SK-N-SH (cell line): ENCODE results near the gene ERN1. TPM values are rescaled to one million over a fixed set of nuclear protein-coding genes. Genes with fewer than 3 reads are reported as not detected.

Experiments used
- CTCF ChIA-PET: fragments of 300-600, 350-600 bp; formaldehyde crosslinking; extraction: SDS; loops from one replicate; lab custom pipeline; 2021; lab: Yijun Ruan, JAX
- POLR2A ChIA-PET: fragments of 350-600 bp; sonication (Branson Sonifier 250); formaldehyde crosslinking; extraction: SDS; loops from one replicate; lab custom pipeline; 2020; ENCODE audit warnings: antibody characterized with exemption, inconsistent platforms; lab: Yijun Ruan, JAX
- DNase-seq: peaks from one replicate; pipeline ENCODE4 v3.0.0; 2012
- H2AFZ ChIP-seq: fragments of 200-600 bp; sonication (generic); 2 replicates; pipeline ENCODE4 v1.8.1; 2016; ENCODE audit warnings: antibody characterized with exemption, mild to moderate bottlenecking, low read depth
- H3F3A ChIP-seq: fragments of 200-600 bp; sonication (generic); replicated peaks from 2 replicates; pipeline ENCODE3; 2016; ENCODE audit warnings: antibody characterized with exemption, mild to moderate bottlenecking; ENCODE audit not compliant: insufficient read depth
- H3K27ac ChIP-seq, 2 experiments: fragments of 200-500 bp in 1 of 2; fragments of 200-600 bp in 1 of 2; sonication (Bioruptor generic) in 1 of 2; sonication (generic), shearing (Covaris generic) in 1 of 2; 2 replicates each; pipeline versions ENCODE4 v1.5.1 to v1.6.1; 2014 to 2016; ENCODE audit warnings: low read depth in 2 of 2, inconsistent platforms in 1 of 2, low read length in 1 of 2, mild to moderate bottlenecking in 1 of 2, mixed read lengths in 1 of 2
- H3K27me3 ChIP-seq: fragments of 200-600 bp; sonication (generic), shearing (Covaris generic); 2 replicates; pipeline ENCODE4 v1.6.1; 2016; ENCODE audit warnings: mixed run types; ENCODE audit not compliant: insufficient read depth
- H3K36me3 ChIP-seq, 2 experiments: fragments of 200-500 bp in 1 of 2; fragments of 200-600 bp in 1 of 2; sonication (Bioruptor generic) in 1 of 2; sonication (generic) in 1 of 2; replicated peaks in 1 of 2; 2 replicates each; pipeline versions ENCODE3 to v1.5.1; 2014 to 2016; ENCODE audit warnings: low read length in 1 of 2, mild to moderate bottlenecking in 1 of 2; ENCODE audit not compliant: insufficient read depth in 2 of 2, control insufficient read depth in 1 of 2
- H3K4me1 ChIP-seq, 2 experiments: fragments of 200-500 bp in 1 of 2; fragments of 200-600 bp in 1 of 2; sonication (Bioruptor generic) in 1 of 2; sonication (generic), shearing (Covaris generic) in 1 of 2; 2 replicates each; pipeline versions ENCODE4 v1.5.1 to v1.6.1; 2014 to 2016; ENCODE audit warnings: low read depth in 1 of 2, low read length in 1 of 2, mixed run types in 1 of 2; ENCODE audit not compliant: insufficient read depth in 2 of 2, control insufficient read depth in 1 of 2
- H3K4me2 ChIP-seq: fragments of 200-600 bp; sonication (generic), shearing (Covaris generic); 2 replicates; pipeline ENCODE4 v1.6.1; 2017; ENCODE audit warnings: mixed run types
- H3K4me3 ChIP-seq, 2 experiments: fragments of 200-500 bp in 1 of 2; fragments of 200-600 bp in 1 of 2; sonication (Bioruptor generic) in 1 of 2; sonication (generic), shearing (Covaris generic) in 1 of 2; 2 replicates each; pipeline versions ENCODE4 v1.5.1 to v1.8.1; 2014 to 2016; ENCODE audit warnings: low read depth in 2 of 2, inconsistent platforms in 1 of 2, low read length in 1 of 2, mild to moderate bottlenecking in 1 of 2, mixed read lengths in 1 of 2, moderate library complexity in 1 of 2
- H3K79me2 ChIP-seq: fragments of 200-600 bp; sonication (generic); 2 replicates; pipeline ENCODE4 v1.8.1; 2017; ENCODE audit warnings: mild to moderate bottlenecking; ENCODE audit not compliant: insufficient read depth
- H3K9ac ChIP-seq: fragments of 200-600 bp; sonication (generic); 2 replicates; pipeline ENCODE4 v1.6.1; 2017; ENCODE audit warnings: mixed run types
- H3K9me2 ChIP-seq: fragments of 200-600 bp; sonication (generic); 2 replicates; pipeline ENCODE4 v1.6.1; 2017; ENCODE audit warnings: mixed run types
- H3K9me3 ChIP-seq: fragments of 200-600 bp; sonication (generic); 2 replicates; pipeline ENCODE4 v1.6.1; 2017; ENCODE audit warnings: mixed run types, mild to moderate bottlenecking, moderate library complexity
- H4K20me1 ChIP-seq: fragments of 200-600 bp; sonication (generic); 2 replicates; pipeline ENCODE4 v1.6.1; 2017; ENCODE audit warnings: mild to moderate bottlenecking, mixed run types; ENCODE audit not compliant: insufficient read depth
- FOSL2 ChIP-seq: IDR thresholded peaks from 2 replicates; pipeline ENCODE4 v1.4.0; 2012; ENCODE audit warnings: low read depth, mild to moderate bottlenecking, moderate library complexity, borderline replicate concordance
- FOXJ3 ChIP-seq: sonication (generic); formaldehyde crosslinking; IDR thresholded peaks from 2 replicates; pipeline ENCODE4 v1.5.1; 2020; ENCODE audit warnings: mild to moderate bottlenecking, missing genetic modification reagents
- JUND ChIP-seq: IDR thresholded peaks from 2 replicates; pipeline ENCODE4 v1.4.0; 2012
- MEF2A ChIP-seq: IDR thresholded peaks from 2 replicates; pipeline ENCODE4 v1.4.0; 2012; ENCODE audit warnings: low read depth, borderline replicate concordance
- MXI1 ChIP-seq: IDR thresholded peaks from 2 replicates; pipeline ENCODE4 v1.6.1; 2012; ENCODE audit warnings: mild to moderate bottlenecking, low read depth, low read length, improper control_type of control experiment
- NFIC ChIP-seq: IDR thresholded peaks from 2 replicates; pipeline ENCODE4 v1.4.0; 2012; ENCODE audit warnings: borderline replicate concordance
- NRF1 ChIP-seq: IDR thresholded peaks from 2 replicates; pipeline ENCODE4 v1.6.1; 2012; ENCODE audit warnings: low read depth, mild to moderate bottlenecking, low read length
- RCOR1 ChIP-seq: fragments of 150-350 bp; IDR thresholded peaks from 2 replicates; pipeline ENCODE4 v1.6.1; 2017; ENCODE audit warnings: antibody characterized with exemption, low read length
- RXRA ChIP-seq: IDR thresholded peaks from 2 replicates; pipeline ENCODE4 v1.4.0; 2012; ENCODE audit warnings: low read depth, mild to moderate bottlenecking, borderline replicate concordance
- SIN3A ChIP-seq: IDR thresholded peaks from 2 replicates; pipeline ENCODE4 v1.6.1; 2012; ENCODE audit warnings: low read depth, mild to moderate bottlenecking, low read length, moderate library complexity, borderline replicate concordance
- TCF12 ChIP-seq: IDR thresholded peaks from 2 replicates; pipeline ENCODE4 v1.4.0; 2012
- TEAD4 ChIP-seq: IDR thresholded peaks from 2 replicates; pipeline ENCODE4 v1.4.0; 2012; ENCODE audit warnings: mild to moderate bottlenecking, borderline replicate concordance; ENCODE audit not compliant: insufficient read depth
- YY1 ChIP-seq: IDR thresholded peaks from 2 replicates; pipeline ENCODE4 v1.4.0; 2012; ENCODE audit warnings: low read depth, mild to moderate bottlenecking
- WGBS: methylation state at CpG from one replicate; pipeline ENCODE4 v1.1.6; 2017; ENCODE audit warnings: low lambda C conversion rate; 5-methylcytosine and 5-hydroxymethylcytosine counted together
- polyA plus RNA-seq, 3 experiments: library from polyadenylated mRNA; depleted of rRNA; stranded (reverse); fragments of >200 nt; gene quantifications; 2 replicates each; pipeline ENCODE4 v1.2.3, GENCODE V29; 2012
- TF ChIP-seq, protein P1 (sequence below): fragments of 150-350 bp; IDR thresholded peaks from 2 replicates; pipeline ENCODE4 v1.6.1; 2016; ENCODE audit warnings: mild to moderate bottlenecking, low read depth, low read length
- TF ChIP-seq, protein P2 (sequence below): IDR thresholded peaks from 2 replicates; pipeline ENCODE4; 2012
- TF ChIP-seq, protein P3 (sequence below): IDR thresholded peaks from 2 replicates; pipeline ENCODE4 v1.4.0; 2012; ENCODE audit warnings: low read depth
- TF ChIP-seq, protein P4 (sequence below): fragments of 200-600 bp; sonication (generic); IDR thresholded peaks from 2 replicates; pipeline ENCODE4 v1.6.1; 2017; ENCODE audit warnings: antibody characterized with exemption, mild to moderate bottlenecking, moderate library complexity

Gene ERN1
- polyA plus RNA-seq, 1 of the 3 experiments (the other 2 are of a cell fraction), result 7.3 TPM

DNA sequence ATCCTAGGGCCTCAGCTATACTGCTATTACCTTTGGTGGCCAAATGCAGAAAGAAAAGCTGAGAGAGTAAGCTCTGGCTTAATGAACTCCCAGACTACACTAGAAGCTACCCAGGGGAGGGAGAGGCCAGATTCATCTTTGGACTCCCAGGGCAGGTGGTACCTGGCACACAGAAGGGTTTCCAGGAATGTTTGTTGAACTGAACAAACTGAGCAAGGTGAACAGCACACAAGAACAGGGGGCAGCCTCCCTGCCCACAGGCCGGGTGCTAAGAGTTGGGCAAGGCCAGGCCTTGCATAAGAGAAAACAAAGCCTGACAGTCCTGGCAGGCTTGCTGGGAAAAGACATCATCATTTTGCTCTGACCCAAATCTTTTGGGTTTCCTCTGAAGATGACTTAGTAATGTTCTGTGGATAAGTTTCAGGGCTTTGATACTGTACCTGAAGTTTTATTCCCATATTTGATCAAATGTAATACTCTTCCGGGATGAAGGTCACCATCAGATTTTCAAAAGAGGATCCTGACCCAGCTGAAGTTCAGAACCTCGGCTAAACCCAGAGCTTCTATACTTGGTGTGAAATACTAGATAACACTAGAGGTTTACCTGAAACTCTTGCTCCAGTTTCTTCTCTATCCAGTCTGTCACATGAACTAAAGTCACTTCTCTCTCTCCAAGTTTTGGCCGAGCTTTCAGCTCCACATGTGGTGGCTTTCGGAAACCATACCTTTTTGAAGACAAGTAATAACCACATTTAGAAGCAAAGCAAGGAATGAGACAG is 20.5 kb upstream of the ERN1 start:
- Histone ChIP-seq H3K9me3 (no peaks in the 10 kb centered on the region), H3K27ac (peak overlapping the region in 1 of 2 experiments; percentile 47; a peak in 2 of 4 replicates), H3K27me3 (no peaks in the 10 kb centered on the region), H3F3A (peaks cover 45% of the 10 kb centered on the region), H3K36me3 (peaks cover 41 to 77% of the 10 kb centered on the region in 2 experiments), H3K9me2 (no peaks in the 10 kb centered on the region), H4K20me1 (0 out of 2 replicates have a peak, but pooled peaks cover 6% of the 10 kb centered on the region), H3K4me2 (no peak overlapping the region), H3K9ac (no peak overlapping the region), H3K4me1 (peaks cover 11 to 44% of the 10 kb centered on the region in 2 experiments), H2AFZ (no peak overlapping the region), H3K79me2 (peaks cover 16% of the 10 kb centered on the region; the same call in 1 of the 2 replicates), H3K4me3 (no peak overlapping the region)
- TF ChIP-seq, protein P1, sequence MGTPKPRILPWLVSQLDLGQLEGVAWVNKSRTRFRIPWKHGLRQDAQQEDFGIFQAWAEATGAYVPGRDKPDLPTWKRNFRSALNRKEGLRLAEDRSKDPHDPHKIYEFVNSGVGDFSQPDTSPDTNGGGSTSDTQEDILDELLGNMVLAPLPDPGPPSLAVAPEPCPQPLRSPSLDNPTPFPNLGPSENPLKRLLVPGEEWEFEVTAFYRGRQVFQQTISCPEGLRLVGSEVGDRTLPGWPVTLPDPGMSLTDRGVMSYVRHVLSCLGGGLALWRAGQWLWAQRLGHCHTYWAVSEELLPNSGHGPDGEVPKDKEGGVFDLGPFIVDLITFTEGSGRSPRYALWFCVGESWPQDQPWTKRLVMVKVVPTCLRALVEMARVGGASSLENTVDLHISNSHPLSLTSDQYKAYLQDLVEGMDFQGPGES, result no peak
- no peak for TF ChIP-seq MXI1
- TF ChIP-seq NRF1, result no peak
- no peak for TF ChIP-seq RCOR1
- no peak for TF ChIP-seq TEAD4
- no peak for TF ChIP-seq YY1
- TF ChIP-seq NFIC, result no peak
- no peak for TF ChIP-seq RXRA
- TF ChIP-seq, protein P2, sequence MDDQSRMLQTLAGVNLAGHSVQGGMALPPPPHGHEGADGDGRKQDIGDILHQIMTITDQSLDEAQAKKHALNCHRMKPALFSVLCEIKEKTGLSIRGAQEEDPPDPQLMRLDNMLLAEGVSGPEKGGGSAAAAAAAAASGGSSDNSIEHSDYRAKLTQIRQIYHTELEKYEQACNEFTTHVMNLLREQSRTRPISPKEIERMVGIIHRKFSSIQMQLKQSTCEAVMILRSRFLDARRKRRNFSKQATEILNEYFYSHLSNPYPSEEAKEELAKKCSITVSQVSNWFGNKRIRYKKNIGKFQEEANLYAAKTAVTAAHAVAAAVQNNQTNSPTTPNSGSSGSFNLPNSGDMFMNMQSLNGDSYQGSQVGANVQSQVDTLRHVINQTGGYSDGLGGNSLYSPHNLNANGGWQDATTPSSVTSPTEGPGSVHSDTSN, result no peak
- TF ChIP-seq FOSL2, result no peak
- no peak for TF ChIP-seq JUND
- TF ChIP-seq MEF2A, result no peak
- 90% methylated on average over 5 of the region's 5 CpGs for WGBS
- POLR2A ChIA-PET, result no interaction called here
- DNase-seq, result no peak
- CTCF ChIA-PET, result interaction anchor here (1.2 to 6.2 kb wide), 8 partner anchors 10 to 269 kb away, joined by 3 to 60 read pairs (median 9); partner anchors contain the start of gene GH1

DNA sequence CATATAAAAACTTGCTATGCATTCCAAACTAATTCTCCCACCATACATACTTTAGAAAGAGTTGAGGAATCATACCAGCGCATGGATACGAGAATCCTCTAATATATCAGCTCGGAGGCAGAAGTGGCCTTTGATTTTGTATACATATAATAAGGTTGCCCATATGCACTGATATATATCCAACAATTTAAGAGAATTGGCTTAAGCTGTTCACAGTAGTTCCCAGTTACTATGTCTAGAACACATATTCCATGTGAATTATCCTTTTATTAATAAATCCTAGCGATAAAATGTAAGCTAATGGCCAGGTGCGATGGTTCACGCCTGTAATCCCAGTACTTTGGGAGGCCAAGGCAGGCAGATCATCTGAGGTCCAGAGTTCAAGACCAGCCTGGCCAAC is 19.3 kb upstream of the ERN1 start:
- Histone ChIP-seq H3K9ac (no peak overlapping the region), H3K4me3 (no peak overlapping the region), H3K27ac (peak overlapping the region in 1 of 2 experiments; percentile 97; a peak in 2 of 4 replicates), H3K36me3 (peaks cover 41 to 68% of the 10 kb centered on the region in 2 experiments), H3K4me1 (peaks cover 11 to 44% of the 10 kb centered on the region in 2 experiments), H3K9me3 (no peaks in the 10 kb centered on the region), H3F3A (peaks cover 47% of the 10 kb centered on the region), H2AFZ (no peak overlapping the region), H3K27me3 (no peaks in the 10 kb centered on the region), H3K79me2 (peaks cover 16% of the 10 kb centered on the region; the same call in 1 of the 2 replicates), H3K4me2 (no peak overlapping the region), H3K9me2 (no peaks in the 10 kb centered on the region), H4K20me1 (0 out of 2 replicates have a peak, but pooled peaks cover 6% of the 10 kb centered on the region)
- no peak for TF ChIP-seq FOXJ3 (CRISPR knock-in tag)
- TF ChIP-seq, protein P1, result no peak
- TF ChIP-seq JUND, result no peak
- no peak for TF ChIP-seq SIN3A
- TF ChIP-seq, protein P3, sequence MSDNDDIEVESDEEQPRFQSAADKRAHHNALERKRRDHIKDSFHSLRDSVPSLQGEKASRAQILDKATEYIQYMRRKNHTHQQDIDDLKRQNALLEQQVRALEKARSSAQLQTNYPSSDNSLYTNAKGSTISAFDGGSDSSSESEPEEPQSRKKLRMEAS, result no peak
- TF ChIP-seq, protein P4, sequence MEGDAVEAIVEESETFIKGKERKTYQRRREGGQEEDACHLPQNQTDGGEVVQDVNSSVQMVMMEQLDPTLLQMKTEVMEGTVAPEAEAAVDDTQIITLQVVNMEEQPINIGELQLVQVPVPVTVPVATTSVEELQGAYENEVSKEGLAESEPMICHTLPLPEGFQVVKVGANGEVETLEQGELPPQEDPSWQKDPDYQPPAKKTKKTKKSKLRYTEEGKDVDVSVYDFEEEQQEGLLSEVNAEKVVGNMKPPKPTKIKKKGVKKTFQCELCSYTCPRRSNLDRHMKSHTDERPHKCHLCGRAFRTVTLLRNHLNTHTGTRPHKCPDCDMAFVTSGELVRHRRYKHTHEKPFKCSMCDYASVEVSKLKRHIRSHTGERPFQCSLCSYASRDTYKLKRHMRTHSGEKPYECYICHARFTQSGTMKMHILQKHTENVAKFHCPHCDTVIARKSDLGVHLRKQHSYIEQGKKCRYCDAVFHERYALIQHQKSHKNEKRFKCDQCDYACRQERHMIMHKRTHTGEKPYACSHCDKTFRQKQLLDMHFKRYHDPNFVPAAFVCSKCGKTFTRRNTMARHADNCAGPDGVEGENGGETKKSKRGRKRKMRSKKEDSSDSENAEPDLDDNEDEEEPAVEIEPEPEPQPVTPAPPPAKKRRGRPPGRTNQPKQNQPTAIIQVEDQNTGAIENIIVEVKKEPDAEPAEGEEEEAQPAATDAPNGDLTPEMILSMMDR, result no peak
- TF ChIP-seq RXRA, result no peak
- TF ChIP-seq TCF12, result no peak
- POLR2A ChIA-PET, result interaction anchor here (1.2 to 5.3 kb wide), 4 partner anchors 28 to 133 kb away, joined by 3 to 99 read pairs (median 26); partner anchors contain the start of gene TEX2
- no peak for DNase-seq
- CTCF ChIA-PET, result interaction anchor here (0.7 to 6.2 kb wide), 32 partner anchors 11 to 283 kb away, joined by 3 to 60 read pairs (median 5); partner anchors contain the start of gene GH1
- WGBS, result 97% methylated on average over 6 of the region's 6 CpGs
